ENCODE data around the gene NUDCD2. TPM values are rescaled to one million over a fixed set of nuclear protein-coding genes. Genes with fewer than 3 reads are reported as not detected.
"Not testable (repeated sequence)": the region's sequence is repeated elsewhere in the genome, so short reads cannot be mapped to it uniquely, and the experiment has no call there.

The NUDCD2 gene
- polyA plus RNA-seq, 12 donors, result 7.5 to 52.1 (median 42.6) TPM; not detected in 1

- DNase-seq, result no peak
Observed at GRCh38 chr5:163478126-163478981, 18.5 kb upstream of the NUDCD2 start.

DNA sequence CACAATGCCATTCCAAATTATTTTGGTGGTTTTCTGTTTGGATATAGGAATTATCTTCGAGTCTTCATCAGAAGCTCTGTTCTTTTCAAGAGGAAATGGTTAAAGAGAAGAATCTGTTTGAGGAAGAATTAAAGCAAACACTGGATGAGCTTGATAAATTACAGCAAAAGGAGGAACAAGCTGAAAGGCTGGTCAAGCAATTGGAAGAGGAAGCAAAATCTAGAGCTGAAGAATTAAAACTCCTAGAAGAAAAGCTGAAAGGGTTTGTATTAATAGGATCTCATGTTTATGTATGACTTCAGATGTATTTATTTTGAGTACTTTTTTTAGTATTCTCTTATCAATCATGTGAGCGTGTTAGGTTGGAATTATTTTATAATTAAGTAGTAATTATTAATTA lies 15.5 kb upstream of the NUDCD2 start:
- no peak for DNase-seq

DNA sequence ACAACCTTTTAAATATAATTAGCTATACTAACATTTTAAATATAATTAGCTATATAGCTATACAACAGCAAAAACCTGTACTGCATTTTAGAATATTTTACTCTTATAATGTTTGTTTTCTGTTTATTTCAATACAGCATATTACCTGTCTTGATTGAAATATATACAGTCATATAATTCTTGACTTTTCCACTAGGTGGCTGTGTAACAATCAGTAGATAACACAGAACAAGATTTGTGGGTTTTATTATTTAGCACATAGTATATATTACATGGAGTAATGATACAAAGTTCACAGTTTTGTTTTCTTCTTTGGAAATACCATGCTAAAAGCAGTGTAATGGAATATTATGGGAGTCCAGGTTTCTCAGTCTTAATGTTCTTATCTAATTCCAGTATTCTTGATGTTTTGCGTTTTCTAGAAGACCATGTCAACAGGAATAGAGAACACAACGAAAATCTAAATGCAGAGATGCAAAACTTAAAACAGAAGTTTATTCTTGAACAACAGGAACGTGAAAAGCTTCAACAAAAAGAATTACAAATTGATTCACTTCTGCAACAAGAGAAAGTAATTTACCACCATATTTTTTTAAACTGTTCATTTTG lies 13.8 kb upstream of the NUDCD2 start:
- no peak for DNase-seq

- no peak for DNase-seq
Observed at GRCh38 chr5:163467682-163468081, 7.8 kb upstream of the NUDCD2 start.

DNA sequence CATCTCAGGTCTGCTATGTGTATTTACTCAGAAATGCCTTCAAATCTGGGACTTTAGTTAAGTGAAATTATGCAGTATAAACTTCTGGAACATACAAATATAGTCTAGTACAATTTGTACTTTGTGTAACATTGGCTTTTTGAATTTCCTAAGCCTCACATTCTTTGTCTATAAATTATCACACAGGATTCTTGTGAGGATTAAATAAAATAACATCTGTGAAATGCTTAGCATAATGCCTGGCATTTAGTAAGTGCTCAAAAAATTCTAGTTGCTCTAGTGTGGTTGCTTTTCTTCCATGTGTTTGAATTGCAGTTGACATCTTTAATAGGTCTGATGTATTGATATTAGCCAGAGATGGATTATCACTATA lies 3.1 kb upstream of the NUDCD2 start:
- DNase-seq, result no peak

DNA sequence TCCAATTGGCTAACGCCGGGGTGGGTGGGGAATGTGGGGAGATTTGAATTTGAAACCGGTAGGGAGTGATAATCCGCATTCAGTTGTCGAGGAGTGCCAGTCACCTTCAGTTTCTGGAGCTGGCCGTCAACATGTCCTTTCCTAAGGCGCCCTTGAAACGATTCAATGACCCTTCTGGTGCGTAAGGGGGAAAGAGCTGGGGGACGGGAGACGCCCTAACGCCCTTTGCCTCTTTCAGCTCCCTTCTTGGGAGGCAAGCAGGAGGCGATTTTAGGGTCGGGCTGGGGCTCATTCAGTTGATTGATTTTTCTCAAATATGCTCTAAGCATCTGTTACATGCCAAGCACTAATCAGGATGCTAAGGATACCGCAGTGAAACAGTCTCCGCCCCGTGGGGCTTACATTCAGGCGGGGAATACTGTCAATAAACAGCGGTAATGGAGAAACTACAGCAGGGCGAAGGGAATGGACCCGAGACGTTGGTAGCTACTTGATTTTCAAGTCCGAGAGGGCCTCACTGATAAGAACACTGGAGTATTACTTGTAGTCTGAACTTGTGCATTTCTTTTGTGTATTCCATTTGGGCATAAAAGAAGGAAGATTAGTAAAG lies 765 bp upstream of the NUDCD2 start, which contains the start of gene HMMR:
HMMR (plus strand) TSS at position 71 of the 610 bp plus-strand sequence; CDS start at position 132, 61 bp downstream.
- no peak for DNase-seq

GRCh38 chr5:163459462-163459818 lies 462 bp downstream of the NUDCD2 start:
- DNase-seq, result no peak

DNA sequence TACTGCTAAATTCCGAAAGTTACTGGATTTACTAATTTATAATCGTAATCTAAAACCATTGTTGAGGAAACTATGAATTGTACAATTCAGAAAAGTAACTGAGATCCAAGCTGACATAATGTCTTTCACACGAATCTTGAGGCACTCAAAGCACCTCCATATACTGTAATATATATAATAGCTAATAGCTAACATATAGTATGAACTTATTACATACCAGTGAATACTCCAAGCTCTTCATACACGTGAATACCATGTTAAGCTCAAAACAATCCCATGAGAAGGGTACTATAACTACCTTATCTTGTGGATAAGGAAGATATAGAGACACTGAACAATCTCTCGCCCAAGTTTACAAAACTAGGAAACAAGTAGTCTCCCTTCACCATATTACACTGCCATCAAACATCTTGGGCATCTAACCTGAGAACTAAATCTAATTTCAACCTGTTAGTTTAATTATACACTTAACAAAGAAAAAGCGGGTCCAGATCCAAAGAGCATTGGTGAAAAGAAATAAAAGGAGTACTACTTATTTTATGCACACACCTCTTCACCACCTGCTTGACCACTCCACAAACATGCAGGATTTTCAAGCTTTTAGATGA lies 1.0 kb downstream of the NUDCD2 start:
- no peak for DNase-seq

DNA sequence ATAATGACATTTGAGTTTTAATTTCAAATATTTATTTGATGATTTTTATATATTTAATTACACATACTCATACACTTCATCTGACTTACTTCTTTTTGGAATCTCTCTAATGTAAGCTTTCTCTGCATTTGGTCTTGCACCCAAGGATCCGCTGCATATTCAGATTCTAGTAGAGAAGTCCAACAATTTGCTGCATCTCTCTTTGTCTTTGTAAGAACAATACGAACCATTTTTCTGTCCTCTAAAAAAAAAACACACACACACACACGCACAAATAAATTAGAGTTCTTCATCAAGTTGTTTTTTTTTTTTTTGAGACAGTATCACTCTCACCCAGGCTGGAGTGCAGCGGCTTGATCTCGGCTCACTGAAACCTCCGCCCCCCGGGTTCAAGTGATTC lies 3.1 kb downstream of the NUDCD2 start:
- DNase-seq, result no peak

DNA sequence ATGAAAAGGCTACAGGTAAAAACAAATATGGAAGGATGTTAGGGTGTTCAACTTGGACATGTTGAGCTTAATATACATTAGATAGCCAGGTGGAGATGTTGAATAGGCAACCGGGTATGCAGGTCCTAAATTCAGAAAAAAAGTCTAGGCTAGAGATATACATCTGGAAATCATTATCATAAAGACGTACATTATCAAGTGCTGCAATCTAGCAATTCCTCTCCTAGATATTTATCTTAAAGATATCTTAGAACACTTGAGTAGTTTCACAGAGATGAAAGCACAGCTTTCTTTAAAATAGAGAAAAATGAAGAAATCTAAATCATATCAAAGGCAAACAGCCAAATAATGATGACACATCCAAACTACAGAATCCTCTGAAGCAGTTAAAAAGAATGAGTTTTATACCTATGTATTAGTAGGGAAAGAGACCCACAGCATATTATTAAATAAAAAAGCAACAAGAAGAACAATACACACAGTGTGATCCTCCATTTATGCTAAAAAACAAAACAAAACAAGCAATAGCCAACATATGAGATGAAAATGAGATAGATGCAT lies 3.8 kb downstream of the NUDCD2 start:
- DNase-seq, result no peak

- DNase-seq, result not testable (repeated sequence)
Observed at GRCh38 chr5:163455406-163455805, 4.5 kb downstream of the NUDCD2 start.

DNA sequence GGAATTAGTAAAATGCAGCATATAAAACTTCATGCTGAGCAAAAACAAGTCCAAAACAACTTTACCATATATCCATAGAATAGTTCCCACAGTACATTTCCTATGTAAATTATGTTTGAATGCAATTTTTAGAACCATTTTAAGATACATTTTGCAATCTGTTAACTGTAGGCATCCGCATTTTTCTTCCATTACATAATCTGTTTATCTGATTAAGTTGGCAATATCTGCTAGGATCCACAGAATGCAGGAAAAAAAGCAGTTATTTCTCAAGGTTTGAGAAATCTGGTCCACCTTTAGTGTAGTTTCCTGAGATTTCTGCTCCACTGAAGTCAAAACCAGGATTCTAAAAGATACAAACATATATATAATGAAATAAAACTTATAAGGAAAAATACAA lies 6.2 kb downstream of the NUDCD2 start:
- DNase-seq, result no peak

DNA sequence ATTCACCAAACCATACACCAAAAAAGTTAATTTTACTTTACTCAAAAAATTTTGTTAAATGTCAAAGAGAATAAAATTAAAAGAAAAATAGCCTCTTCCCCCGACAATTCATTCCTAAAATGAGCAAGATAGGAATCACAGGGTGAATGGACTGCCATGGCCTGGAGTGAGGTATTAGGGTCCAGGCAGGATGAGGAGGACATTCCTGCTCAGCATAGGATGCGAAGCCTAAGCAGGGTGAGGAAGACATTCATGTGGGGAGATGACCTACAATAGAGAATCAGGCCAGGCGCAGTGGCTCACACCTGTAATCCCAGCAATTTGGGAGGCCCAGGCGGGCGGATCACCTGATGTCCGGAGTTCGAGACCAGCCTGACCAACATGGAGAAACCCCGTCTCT lies 8.4 kb downstream of the NUDCD2 start:
- DNase-seq, result no peak

- DNase-seq, result no peak
Observed at GRCh38 chr5:163448491-163448890, 11.4 kb downstream of the NUDCD2 start.

GRCh38 chr5:163447875-163448274 lies 12.0 kb downstream of the NUDCD2 start:
- no peak for DNase-seq

GRCh38 chr5:163447191-163447590 lies 12.7 kb downstream of the NUDCD2 start:
- no peak for DNase-seq

DNA sequence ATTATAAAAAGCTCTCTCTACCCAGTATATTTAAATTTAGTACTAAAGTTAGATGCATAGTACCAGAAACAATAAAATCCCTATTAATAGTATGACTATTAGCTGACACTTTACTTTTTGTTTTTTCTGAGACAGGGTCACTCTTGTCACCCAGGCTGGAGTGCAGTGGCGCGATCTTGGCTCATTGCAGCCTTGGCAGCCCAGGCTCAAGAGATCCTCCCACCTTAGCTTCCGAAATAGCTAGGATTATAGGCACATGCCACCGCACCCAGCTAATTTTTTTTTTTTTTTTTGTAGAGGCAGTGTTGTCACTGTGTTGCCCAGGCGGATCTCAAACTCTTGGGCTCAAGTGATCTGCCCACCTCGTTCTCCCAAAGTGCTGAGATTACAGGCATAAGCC lies 14.6 kb downstream of the NUDCD2 start:
- DNase-seq, result no peak

- no peak for DNase-seq
Observed at GRCh38 chr5:163444526-163444925, 15.4 kb downstream of the NUDCD2 start.

GRCh38 chr5:163440954-163441353 lies 18.9 kb downstream of the NUDCD2 start:
- DNase-seq, result no peak

GRCh38 chr5:163439092-163439425 lies 20.8 kb downstream of the NUDCD2 start:
- DNase-seq, result no peak

DNA sequence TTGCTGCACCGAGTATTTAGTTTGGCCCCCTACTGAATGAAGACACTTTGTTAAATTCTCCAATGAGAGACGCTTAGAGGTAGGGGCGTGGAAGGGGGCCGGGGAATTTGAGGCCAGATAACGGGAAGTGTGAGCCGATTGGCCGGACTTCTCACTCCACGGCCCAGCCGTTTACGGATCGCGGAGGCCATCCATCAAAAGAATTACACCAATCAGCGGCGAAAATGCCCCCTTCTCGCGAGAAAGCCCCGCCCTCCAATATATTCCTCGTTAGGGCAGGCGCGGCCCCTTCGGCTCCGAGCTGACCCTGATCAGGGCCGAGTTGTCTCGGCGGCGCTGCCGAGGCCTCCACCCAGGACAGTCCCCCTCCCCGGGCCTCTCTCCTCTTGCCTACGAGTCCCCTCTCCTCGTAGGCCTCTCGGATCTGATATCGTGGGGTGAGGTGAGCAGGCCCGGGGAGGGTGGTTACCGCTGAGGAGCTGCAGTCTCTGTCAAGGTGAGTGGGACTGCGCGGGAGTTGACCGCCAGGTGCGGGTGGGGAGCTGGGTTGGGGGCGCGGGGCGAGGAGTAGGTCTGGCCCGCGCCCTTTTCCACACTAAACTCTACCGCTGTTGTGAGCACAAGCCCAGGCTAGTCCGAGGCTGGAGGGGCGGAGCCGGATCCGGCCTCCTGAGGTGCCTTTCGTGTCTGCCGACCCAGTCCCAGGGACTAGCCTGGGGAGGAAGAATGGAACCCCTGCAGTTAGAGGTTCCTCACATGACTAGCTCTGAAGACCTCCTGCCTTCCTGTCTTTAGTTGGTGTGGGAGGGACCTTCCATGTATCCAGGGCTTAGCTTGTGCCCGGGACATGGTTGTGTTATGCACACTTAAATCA lies 22.4 kb downstream of the NUDCD2 start, which contains the start of gene CCNG1:
CCNG1 (plus strand) TSS at position 287 of the 874 bp plus-strand sequence. CDS start 1,662 bp downstream, outside the sequence.
- DNase-seq, result peak; percentile 96
